HuH-7.5 (cell line): ENCODE measurements around the gene PIK3R5.

Experiments
- DNase-seq: peaks from one replicate; pipeline ENCODE4 v3.0.0; 2011; ENCODE audit warnings: low spot score

PIK3R5 gene

GRCh38 chr17:8924595-8924994 is 40.9 kb downstream of the PIK3R5 start:
- no peak for DNase-seq

GRCh38 chr17:8923762-8924161 is 41.7 kb downstream of the PIK3R5 start:
- no peak for DNase-seq

GRCh38 chr17:8922928-8923327 is 42.6 kb downstream of the PIK3R5 start:
- DNase-seq = no peak

GRCh38 chr17:8922451-8922850 is 43.1 kb downstream of the PIK3R5 start:
- no peak for DNase-seq

- DNase-seq = no peak
Observed at GRCh38 chr17:8921147-8921546, 44.4 kb downstream of the PIK3R5 start.

- no peak for DNase-seq
Observed at GRCh38 chr17:8918807-8919465, 46.6 kb downstream of the PIK3R5 start.

- no peak for DNase-seq
Observed at GRCh38 chr17:8916466-8916865, 49.0 kb downstream of the PIK3R5 start.

GRCh38 chr17:8914554-8914953 is 51.0 kb downstream of the PIK3R5 start:
- DNase-seq = no peak

- DNase-seq = no peak
Observed at GRCh38 chr17:8913879-8914278, 51.6 kb downstream of the PIK3R5 start.

- no peak for DNase-seq
Observed at GRCh38 chr17:8913091-8913490, 52.4 kb downstream of the PIK3R5 start.

- DNase-seq = no peak
Observed at GRCh38 chr17:8912084-8912981, 53.2 kb downstream of the PIK3R5 start.

- DNase-seq = no peak
Observed at GRCh38 chr17:8910969-8911604, 54.4 kb downstream of the PIK3R5 start.

GRCh38 chr17:8909586-8910270 is 55.8 kb downstream of the PIK3R5 start:
- DNase-seq = no peak

- DNase-seq = no peak
Observed at GRCh38 chr17:8905331-8905730, 60.2 kb downstream of the PIK3R5 start.

- DNase-seq = no peak
Observed at GRCh38 chr17:8904686-8905085, 60.8 kb downstream of the PIK3R5 start.

GRCh38 chr17:8904201-8904600 is 61.3 kb downstream of the PIK3R5 start:
- no peak for DNase-seq

GRCh38 chr17:8900626-8901585 is 64.6 kb downstream of the PIK3R5 start:
- DNase-seq = no peak

- DNase-seq = no peak
Observed at GRCh38 chr17:8900207-8900606, 65.3 kb downstream of the PIK3R5 start.

- no peak for DNase-seq
Observed at GRCh38 chr17:8898636-8899035, 66.9 kb downstream of the PIK3R5 start.

GRCh38 chr17:8898126-8898525 is 67.4 kb downstream of the PIK3R5 start:
- DNase-seq = no peak
